ENCODE results near the gene RDX. TPM values are rescaled to one million over a fixed set of nuclear protein-coding genes. Genes with fewer than 3 reads are reported as not detected.

RDX gene
- total RNA-seq, 1 experiment from 2014 or later, result 131 TPM

- TF ChIP-seq ZNF274 (IDR thresholded peaks at IDR 0.05; ENCODE audit: low read depth, low read length) (no peak), POLR2A (IDR thresholded peaks at IDR 0.05; ENCODE audit: borderline replicate concordance, extremely low read depth, insufficient read depth, insufficient read length) (no peak), EGR1 (IDR thresholded peaks at IDR 0.05; ENCODE audit: low read depth) (no peak), YY1 (IDR thresholded peaks at IDR 0.05; ENCODE audit: extremely low read depth, insufficient replicate concordance, low read depth, low read length) (no peak), TCF7L2 (IDR thresholded peaks at IDR 0.05; ENCODE audit: borderline replicate concordance, extremely low read depth, insufficient read depth, insufficient read length) (no peak), SIN3A (IDR thresholded peaks at IDR 0.05; ENCODE audit: low read depth) (no peak), ELF1 (IDR thresholded peaks at IDR 0.05; ENCODE audit: borderline replicate concordance, low read depth) (no peak), EZH2phosphoT487 (IDR thresholded peaks at IDR 0.05; ENCODE audit: borderline replicate concordance) (no peak), ZFX (IDR thresholded peaks at IDR 0.05) (no peak)
Measured at GRCh38 chr11:110159476-110159875, 136.9 kb downstream of the RDX start (continued).

DNA sequence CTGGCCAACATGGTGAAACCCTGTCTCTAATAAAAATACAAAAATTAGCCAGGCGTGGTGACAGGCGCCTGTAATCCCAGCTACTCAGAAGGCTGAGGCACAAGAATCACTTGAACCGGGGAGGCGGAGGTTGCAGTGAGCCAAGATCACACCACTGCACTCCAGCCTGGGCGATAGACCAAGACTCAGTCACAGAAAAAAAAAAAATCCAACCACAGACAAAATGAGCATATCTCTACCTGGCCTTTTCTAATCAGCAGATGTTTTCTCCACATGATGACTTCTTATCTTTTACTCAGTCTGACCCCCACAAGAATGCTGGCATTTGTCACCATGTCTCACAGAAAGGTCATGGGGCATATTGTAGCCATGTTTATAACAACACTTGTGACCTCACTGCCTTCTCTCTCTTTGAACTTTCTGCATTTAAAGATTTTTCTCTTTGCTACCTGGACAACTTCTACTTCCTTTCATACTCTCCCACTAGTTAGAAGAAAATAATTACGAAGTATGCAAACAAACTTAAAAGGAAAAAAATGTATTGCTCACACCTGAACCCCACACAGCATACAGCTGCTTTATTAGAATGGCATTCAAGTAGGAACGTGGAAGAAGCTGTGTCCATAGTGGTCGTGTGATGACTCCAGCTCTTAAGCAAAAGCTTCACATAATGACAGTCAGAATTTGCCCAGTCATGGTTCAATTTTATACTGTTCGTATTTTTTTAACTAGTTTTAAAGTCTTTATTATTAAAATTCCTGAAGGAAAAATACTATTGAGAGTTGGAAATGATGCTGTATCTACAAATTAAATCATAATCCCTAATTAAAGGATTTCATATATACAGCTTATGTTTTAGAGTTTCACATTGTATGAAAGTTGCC, 137.9 kb downstream of the RDX start:
- intact Hi-C loops (cut with micrococcal nuclease), result no loop called here
- ChIA-PET CTCF (no interaction called here), RAD21 (ENCODE audit: low non-redundant PET in 1 of 2, low total read pairs in 2 of 2, uncharacterized antibody in 2 of 2, unreplicated experiment in 2 of 2) (no interaction called here), POLR2A (no interaction called here)
- Histone ChIP-seq H3K4me1 (ENCODE audit: control insufficient read depth in 1 of 2, insufficient read depth in 2 of 2, low read length in 2 of 2) (no peaks in the 10 kb centered on the region), H4K20me1 (ENCODE audit: insufficient read depth) (no peaks in the 10 kb centered on the region), H3K27ac (ENCODE audit: low read depth, low read length) (no peak overlapping the region), H3K9me2 (ENCODE audit: insufficient read depth) (no peaks in the 10 kb centered on the region), H3K4me3 (replicated peaks in 1 of 2; ENCODE audit: low read depth in 1 of 2, low read length in 2 of 2) (no peak overlapping the region), H3K36me3 (ENCODE audit: control insufficient read depth in 1 of 2, insufficient read depth in 2 of 2, low read length in 2 of 2) (peaks cover 3 to 8% of the 10 kb centered on the region in 2 experiments; a peak in 1 of 4 replicates), H3K79me2 (ENCODE audit: insufficient read depth, low read length) (no peaks in the 10 kb centered on the region), H3K4me2 (ENCODE audit: low read length) (no peak overlapping the region), H3K9ac (ENCODE audit: low read length) (no peak overlapping the region), H2AFZ (ENCODE audit: low read depth, low read length, poor library complexity, severe bottlenecking) (no peak overlapping the region), H3K9me3 (ENCODE audit: control insufficient read depth in 1 of 2, insufficient read depth in 1 of 2, low read depth in 1 of 2, low read length in 2 of 2) (no peaks in the 10 kb centered on the region), H3K27me3 (ENCODE audit: insufficient read depth, low read length) (no peaks in the 10 kb centered on the region)
- TF ChIP-seq, protein P1, sequence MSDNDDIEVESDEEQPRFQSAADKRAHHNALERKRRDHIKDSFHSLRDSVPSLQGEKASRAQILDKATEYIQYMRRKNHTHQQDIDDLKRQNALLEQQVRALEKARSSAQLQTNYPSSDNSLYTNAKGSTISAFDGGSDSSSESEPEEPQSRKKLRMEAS (IDR thresholded peaks at IDR 0.05), result no peak
- TF ChIP-seq ZFX (IDR thresholded peaks at IDR 0.05) (no peak), REST (IDR thresholded peaks at IDR 0.05; ENCODE audit: low read depth) (no peak)
- no peak for DNase-seq (ENCODE audit: low read depth, low spot score)
- ATAC-seq, result no peak
- BruUV-seq (replicated peaks), result no TSS peak
